Epithelial cell of esophagus (primary cell): ENCODE results near the gene USE1.

Source experiments
- DNase-seq: peaks from one replicate; pipeline ENCODE4 v3.0.0; 2010; ENCODE audit warnings: low read depth
- H3K4me3 ChIP-seq: 2 replicates; pipeline ENCODE4 v1.5.1; 2011; ENCODE audit warnings: mild to moderate bottlenecking, low read length, control low read depth
- TF ChIP-seq, protein P1 (sequence below): IDR thresholded peaks from 2 replicates; pipeline ENCODE4 v1.5.1; 2011; ENCODE audit warnings: low read depth, mild to moderate bottlenecking, low read length, control low read depth, inconsistent platforms; ENCODE audit not compliant: insufficient read depth; ENCODE audit errors: missing control alignments

The USE1 gene

DNA sequence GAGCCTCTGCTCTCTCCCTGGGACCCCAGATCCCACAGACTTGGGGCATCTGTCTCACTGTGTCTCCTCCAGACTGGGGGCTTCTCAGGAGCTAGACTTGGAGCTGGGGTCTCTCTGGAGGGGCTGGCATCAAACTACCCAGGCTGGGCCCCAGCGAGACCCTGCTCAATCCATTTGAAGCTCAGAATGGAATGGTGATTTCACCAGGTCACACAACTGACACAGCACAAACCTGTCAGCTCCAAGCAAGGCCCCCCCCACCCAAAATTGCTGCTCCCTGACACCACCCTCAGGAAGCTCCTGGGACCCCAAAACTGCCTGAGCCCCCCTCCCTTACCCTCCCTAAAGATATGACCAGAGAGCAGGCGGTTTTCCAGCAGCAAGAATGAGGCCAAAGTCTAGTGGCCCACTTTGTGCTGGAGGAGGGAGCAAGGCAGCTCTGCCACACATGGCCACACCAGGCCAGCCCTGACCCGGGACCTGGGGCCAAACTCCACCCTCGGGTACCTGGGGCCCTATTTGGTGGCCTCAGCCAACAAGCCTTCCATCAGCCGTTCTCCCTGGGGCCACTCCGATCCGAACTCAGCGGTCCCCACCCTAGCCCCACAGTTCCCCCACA, 28.2 kb downstream of the USE1 start:
- H3K4me3 ChIP-seq, result peak overlapping the region; percentile 90
- TF ChIP-seq, protein P1, sequence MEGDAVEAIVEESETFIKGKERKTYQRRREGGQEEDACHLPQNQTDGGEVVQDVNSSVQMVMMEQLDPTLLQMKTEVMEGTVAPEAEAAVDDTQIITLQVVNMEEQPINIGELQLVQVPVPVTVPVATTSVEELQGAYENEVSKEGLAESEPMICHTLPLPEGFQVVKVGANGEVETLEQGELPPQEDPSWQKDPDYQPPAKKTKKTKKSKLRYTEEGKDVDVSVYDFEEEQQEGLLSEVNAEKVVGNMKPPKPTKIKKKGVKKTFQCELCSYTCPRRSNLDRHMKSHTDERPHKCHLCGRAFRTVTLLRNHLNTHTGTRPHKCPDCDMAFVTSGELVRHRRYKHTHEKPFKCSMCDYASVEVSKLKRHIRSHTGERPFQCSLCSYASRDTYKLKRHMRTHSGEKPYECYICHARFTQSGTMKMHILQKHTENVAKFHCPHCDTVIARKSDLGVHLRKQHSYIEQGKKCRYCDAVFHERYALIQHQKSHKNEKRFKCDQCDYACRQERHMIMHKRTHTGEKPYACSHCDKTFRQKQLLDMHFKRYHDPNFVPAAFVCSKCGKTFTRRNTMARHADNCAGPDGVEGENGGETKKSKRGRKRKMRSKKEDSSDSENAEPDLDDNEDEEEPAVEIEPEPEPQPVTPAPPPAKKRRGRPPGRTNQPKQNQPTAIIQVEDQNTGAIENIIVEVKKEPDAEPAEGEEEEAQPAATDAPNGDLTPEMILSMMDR, result no peak
- DNase-seq, result no peak

DNA sequence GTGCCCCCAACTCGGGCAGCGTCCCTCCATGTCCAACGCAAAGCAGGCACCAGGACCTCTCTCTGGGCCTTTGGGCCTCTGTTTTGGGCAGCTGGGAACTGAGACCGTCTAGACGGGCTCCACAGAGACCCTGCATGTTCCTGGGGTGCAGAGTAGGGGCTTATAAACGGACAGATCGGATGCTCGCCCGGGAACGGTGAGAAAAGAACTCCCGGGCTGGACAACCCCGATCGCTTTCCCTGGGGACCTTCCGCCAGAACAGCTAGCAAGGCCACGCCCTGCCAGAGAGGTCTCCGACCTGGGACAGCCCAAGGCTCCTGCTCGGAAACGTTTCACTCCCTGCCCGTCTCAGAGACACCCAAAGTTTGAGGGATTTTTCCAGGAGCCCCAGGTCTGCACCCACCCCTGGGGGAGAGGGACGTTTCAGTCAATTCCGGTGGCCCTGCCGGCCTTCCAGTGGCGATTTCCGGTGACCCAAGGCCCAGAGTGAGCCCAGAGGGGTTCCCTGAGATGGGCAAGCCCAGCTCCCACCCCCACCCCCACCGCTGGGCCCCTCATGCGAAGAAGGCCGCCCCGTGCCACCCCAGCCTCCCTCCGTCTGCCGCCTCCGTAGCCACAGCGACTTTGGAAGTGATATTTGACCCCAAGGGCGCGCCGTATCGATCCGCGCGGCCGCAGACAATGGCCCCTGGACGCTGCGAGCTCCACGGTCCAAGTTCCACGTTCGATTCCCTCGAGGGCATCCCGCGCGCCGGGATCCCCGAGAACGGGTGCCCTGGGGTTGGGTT, 28.9 kb downstream of the USE1 start:
- peak overlapping the region; percentile 90 for H3K4me3 ChIP-seq
- no peak for DNase-seq
- TF ChIP-seq, protein P1, result no peak

DNA sequence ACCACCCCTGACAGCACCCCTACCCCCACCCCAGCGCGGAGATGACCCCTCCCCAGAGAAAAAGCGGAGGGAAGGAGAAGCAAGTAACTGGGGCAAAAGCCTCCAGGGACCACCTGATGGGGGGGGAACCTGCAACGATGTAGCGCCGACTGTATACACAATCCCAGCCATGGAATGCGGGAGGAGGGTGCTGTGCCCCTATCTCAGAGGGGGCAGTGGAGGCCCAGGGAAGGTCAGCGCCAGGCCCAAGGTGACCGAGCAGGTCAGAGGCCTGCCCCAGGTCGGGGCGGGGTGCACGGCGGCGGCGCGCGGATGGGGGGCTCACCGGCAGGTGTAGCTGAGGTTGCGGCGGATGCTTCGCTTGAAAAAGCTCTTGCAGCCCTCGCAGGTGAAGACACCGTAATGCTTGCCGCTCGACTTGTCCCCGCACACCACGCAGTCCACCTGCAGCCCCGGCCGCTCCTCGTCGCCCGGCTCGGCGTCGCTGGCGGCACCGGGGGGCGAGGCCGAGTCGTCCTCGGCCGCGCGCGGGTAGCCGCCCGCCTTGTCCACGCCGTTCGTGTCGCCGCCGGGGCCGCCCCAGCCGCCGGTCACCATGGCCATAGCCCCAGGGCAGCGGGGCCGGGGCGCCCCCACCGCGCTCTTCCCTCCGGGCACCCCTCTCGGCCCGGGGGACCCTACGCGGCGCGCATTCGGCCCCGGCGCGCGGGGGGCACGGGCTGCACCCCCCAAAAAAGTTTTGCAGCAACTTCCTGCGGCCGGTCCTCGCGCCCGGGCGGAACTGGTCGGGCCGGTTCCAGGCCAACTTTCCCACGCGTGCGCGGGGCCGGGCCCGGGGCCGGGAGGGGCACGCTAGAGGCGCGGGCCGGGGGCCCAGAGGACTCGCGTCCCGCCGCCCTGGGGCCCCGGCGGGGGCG, 29.7 kb downstream of the USE1 start:
- DNase-seq, result peak; percentile 40
- peak overlapping the region; percentile 90 for H3K4me3 ChIP-seq
- TF ChIP-seq, protein P1, result no peak

DNA sequence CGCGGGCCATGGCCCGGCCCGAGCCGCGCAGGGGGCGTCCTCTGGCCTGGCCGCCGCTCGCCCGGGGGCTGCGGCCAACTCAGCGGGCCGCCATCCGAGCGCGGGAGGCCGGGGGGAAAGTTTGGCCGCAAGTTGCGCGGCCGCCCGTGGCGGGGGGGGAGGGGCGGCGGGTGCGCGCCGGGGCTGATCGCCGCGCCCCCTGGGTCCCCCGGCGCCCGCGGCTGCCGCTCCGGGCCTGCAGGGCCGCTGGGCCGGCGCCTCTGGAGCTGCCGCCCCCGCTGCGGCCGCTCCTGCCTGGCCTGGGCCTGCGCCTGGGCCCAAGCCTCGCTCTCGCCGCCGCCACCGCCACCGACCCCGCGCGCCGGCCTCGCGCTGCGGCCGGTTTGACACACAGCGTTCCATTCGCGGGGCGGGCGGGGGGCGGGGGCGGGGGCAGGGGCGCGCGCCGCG, 30.4 kb downstream of the USE1 start, which contains the start of gene NR2F6:
Gene NR2F6 (minus strand): TSS at position 385 of the 450 bp plus-strand sequence. CDS start 699 bp downstream, outside the sequence.
- DNase-seq, result no peak
- peak within 1 kb of the TSS; percentile 90 for H3K4me3 ChIP-seq
- TF ChIP-seq, protein P1, result no peak

DNA sequence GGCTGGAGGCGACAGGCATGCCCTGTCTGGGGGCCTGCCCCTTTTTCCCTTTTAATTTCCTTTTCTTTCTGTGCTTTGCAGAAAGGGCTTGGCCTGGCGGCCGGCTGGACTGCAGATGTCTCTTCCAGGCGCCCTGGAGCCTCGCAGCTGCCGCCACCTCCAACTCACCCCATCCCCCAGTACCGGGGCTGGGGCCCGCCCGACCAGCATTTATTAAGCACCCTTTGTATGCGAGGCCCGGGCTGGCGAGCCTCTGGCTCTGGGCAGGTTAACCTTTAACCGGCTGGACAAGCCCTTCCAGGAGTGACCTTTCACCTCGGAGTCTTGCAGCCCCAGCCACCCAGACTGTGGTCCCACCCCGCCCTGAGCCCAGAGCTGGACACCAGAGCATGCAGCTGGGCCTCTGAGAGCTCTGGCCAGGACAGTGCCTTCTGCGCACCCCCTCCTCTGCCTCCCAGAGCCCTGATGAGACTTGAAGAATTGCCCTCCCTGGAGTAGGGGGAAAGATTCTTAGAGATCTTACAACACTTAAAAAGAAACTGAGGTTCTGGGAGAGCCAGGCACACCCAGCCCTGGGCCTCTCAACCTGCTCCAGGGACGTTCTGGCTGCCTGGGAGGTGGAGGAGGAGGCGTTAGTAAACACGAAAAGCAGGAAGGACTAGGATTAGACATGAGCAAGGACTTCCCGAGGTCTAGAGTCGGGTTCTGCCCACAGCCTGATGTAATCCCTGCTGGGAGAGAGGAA, 31.7 kb downstream of the USE1 start:
- DNase-seq, result peak; percentile 61
- H3K4me3 ChIP-seq, result peak overlapping the region; percentile 44
- TF ChIP-seq, protein P1, result no peak
